ENCODE results near the gene MYH15. TPM values are rescaled to one million over a fixed set of nuclear protein-coding genes. Genes with fewer than 3 reads are reported as not detected.

The MYH15 gene
- total RNA-seq, 1 donor from 2014 or later = not detected

GRCh38 chr3:108448593-108448992, 61.8 kb downstream of the MYH15 start:
- no peaks in the 10 kb centered on the region for H3K36me3 ChIP-seq
- no peak overlapping the region for H3K4me3 ChIP-seq
- no peak for DNase-seq (ENCODE audit: extremely low spot score in 2 of 2)
- intact Hi-C loops (cut with DNase I) = no loop called here
- no peaks in the 10 kb centered on the region for H3K27me3 ChIP-seq
- no peaks in the 10 kb centered on the region for H3K4me1 ChIP-seq
- TF ChIP-seq POLR2A (IDR thresholded peaks at IDR 0.05) (no peak), POLR2AphosphoS5 (IDR thresholded peaks at IDR 0.05; ENCODE audit: insufficient read depth in 1 of 2, low read depth in 1 of 2) (no peak)
- TF ChIP-seq, protein P1, sequence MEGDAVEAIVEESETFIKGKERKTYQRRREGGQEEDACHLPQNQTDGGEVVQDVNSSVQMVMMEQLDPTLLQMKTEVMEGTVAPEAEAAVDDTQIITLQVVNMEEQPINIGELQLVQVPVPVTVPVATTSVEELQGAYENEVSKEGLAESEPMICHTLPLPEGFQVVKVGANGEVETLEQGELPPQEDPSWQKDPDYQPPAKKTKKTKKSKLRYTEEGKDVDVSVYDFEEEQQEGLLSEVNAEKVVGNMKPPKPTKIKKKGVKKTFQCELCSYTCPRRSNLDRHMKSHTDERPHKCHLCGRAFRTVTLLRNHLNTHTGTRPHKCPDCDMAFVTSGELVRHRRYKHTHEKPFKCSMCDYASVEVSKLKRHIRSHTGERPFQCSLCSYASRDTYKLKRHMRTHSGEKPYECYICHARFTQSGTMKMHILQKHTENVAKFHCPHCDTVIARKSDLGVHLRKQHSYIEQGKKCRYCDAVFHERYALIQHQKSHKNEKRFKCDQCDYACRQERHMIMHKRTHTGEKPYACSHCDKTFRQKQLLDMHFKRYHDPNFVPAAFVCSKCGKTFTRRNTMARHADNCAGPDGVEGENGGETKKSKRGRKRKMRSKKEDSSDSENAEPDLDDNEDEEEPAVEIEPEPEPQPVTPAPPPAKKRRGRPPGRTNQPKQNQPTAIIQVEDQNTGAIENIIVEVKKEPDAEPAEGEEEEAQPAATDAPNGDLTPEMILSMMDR (IDR thresholded peaks at IDR 0.05) = no peak
- no peaks in the 10 kb centered on the region for H3K9me3 ChIP-seq
- H3K27ac ChIP-seq = no peak overlapping the region

GRCh38 chr3:108447096-108447847, 63.1 kb downstream of the MYH15 start:
- no peak overlapping the region for H3K27ac ChIP-seq
- intact Hi-C loops (cut with DNase I) = no loop called here
- H3K4me3 ChIP-seq = no peak overlapping the region
- no peaks in the 10 kb centered on the region for H3K9me3 ChIP-seq
- H3K4me1 ChIP-seq = no peaks in the 10 kb centered on the region
- no peaks in the 10 kb centered on the region for H3K27me3 ChIP-seq
- no peak for DNase-seq (ENCODE audit: extremely low spot score in 2 of 2)
- H3K36me3 ChIP-seq = no peaks in the 10 kb centered on the region
- TF ChIP-seq, protein P1 (IDR thresholded peaks at IDR 0.05) = no peak
- TF ChIP-seq POLR2A (IDR thresholded peaks at IDR 0.05) = no peak
- no peak for TF ChIP-seq POLR2AphosphoS5 (IDR thresholded peaks at IDR 0.05; ENCODE audit: insufficient read depth in 1 of 2, low read depth in 1 of 2)

GRCh38 chr3:108442281-108442680, 68.1 kb downstream of the MYH15 start:
- Histone ChIP-seq H3K9me3 (no peaks in the 10 kb centered on the region), H3K27me3 (no peaks in the 10 kb centered on the region), H3K27ac (no peak overlapping the region), H3K36me3 (no peaks in the 10 kb centered on the region), H3K4me1 (no peaks in the 10 kb centered on the region), H3K4me3 (no peak overlapping the region)
- no peak for DNase-seq (ENCODE audit: extremely low spot score in 2 of 2)
- TF ChIP-seq, protein P1 (IDR thresholded peaks at IDR 0.05) = no peak
- TF ChIP-seq POLR2A (IDR thresholded peaks at IDR 0.05) (no peak), POLR2AphosphoS5 (IDR thresholded peaks at IDR 0.05; ENCODE audit: insufficient read depth in 1 of 2, low read depth in 1 of 2) (no peak)
- intact Hi-C loops (cut with DNase I) = no loop called here

- TF ChIP-seq POLR2AphosphoS5 (IDR thresholded peaks at IDR 0.05; ENCODE audit: insufficient read depth in 1 of 2, low read depth in 1 of 2) (no peak), POLR2A (IDR thresholded peaks at IDR 0.05) (no peak)
- TF ChIP-seq, protein P1 (IDR thresholded peaks at IDR 0.05) = no peak
- no peaks in the 10 kb centered on the region for H3K9me3 ChIP-seq
- no peak overlapping the region for H3K4me3 ChIP-seq
- H3K4me1 ChIP-seq = no peaks in the 10 kb centered on the region
- H3K27me3 ChIP-seq = no peaks in the 10 kb centered on the region
- no peaks in the 10 kb centered on the region for H3K36me3 ChIP-seq
- H3K27ac ChIP-seq = no peak overlapping the region
- no peak for DNase-seq (ENCODE audit: extremely low spot score in 2 of 2)
- intact Hi-C loops (cut with DNase I) = no loop called here
Observed at GRCh38 chr3:108441518-108441917, 68.9 kb downstream of the MYH15 start.

- Histone ChIP-seq H3K36me3 (no peaks in the 10 kb centered on the region), H3K9me3 (no peaks in the 10 kb centered on the region), H3K27ac (no peak overlapping the region), H3K4me1 (no peaks in the 10 kb centered on the region), H3K4me3 (no peak overlapping the region), H3K27me3 (no peaks in the 10 kb centered on the region)
- no peak for TF ChIP-seq POLR2AphosphoS5 (IDR thresholded peaks at IDR 0.05; ENCODE audit: insufficient read depth in 1 of 2, low read depth in 1 of 2)
- TF ChIP-seq POLR2A (IDR thresholded peaks at IDR 0.05) = no peak
- TF ChIP-seq, protein P1 (IDR thresholded peaks at IDR 0.05) = no peak
- intact Hi-C loops (cut with DNase I) = no loop called here
- no peak for DNase-seq (ENCODE audit: extremely low spot score in 2 of 2)
Observed at GRCh38 chr3:108441071-108441507, 69.3 kb downstream of the MYH15 start.

All from vagina (tissue), 2 donors.